SK-N-SH (cell line): ENCODE data around the gene GPX7.

ENCODE experiments used
- CTCF ChIP-seq: fragments of 200-600 bp; sonication (generic); IDR thresholded peaks from 2 replicates; pipeline ENCODE4 v1.6.1; 2017; ENCODE audit warnings: antibody characterized with exemption, mild to moderate bottlenecking, moderate library complexity
- ELF1 ChIP-seq: IDR thresholded peaks from 2 replicates; pipeline ENCODE4 v1.4.0; 2012
- EP300 ChIP-seq, 2 experiments: IDR thresholded peaks; 2 replicates each; pipeline versions ENCODE4 v1.4.0 to v1.6.1; 2012; ENCODE audit warnings: borderline replicate concordance in 1 of 2, low read depth in 1 of 2, low read length in 1 of 2
- MAX ChIP-seq: IDR thresholded peaks from 2 replicates; pipeline ENCODE4 v1.4.0; 2012; ENCODE audit warnings: low read depth
- RAD21 ChIP-seq: IDR thresholded peaks from 2 replicates; pipeline ENCODE4 v1.6.1; 2012; ENCODE audit warnings: mild to moderate bottlenecking, low read length
- RCOR1 ChIP-seq: fragments of 150-350 bp; IDR thresholded peaks from 2 replicates; pipeline ENCODE4 v1.6.1; 2017; ENCODE audit warnings: antibody characterized with exemption, low read length
- REST ChIP-seq: IDR thresholded peaks from 2 replicates; pipeline ENCODE4 v1.6.1; 2012; ENCODE audit warnings: mild to moderate bottlenecking, low read depth, low read length, moderate library complexity
- RXRA ChIP-seq: IDR thresholded peaks from 2 replicates; pipeline ENCODE4 v1.4.0; 2012; ENCODE audit warnings: low read depth, mild to moderate bottlenecking, borderline replicate concordance
- SIN3A ChIP-seq: IDR thresholded peaks from 2 replicates; pipeline ENCODE4 v1.6.1; 2012; ENCODE audit warnings: low read depth, mild to moderate bottlenecking, low read length, moderate library complexity, borderline replicate concordance
- SMC3 ChIP-seq: IDR thresholded peaks from 2 replicates; pipeline ENCODE4 v1.6.1; 2012; ENCODE audit warnings: low read depth, low read length, improper control_type of control experiment
- TEAD4 ChIP-seq: IDR thresholded peaks from 2 replicates; pipeline ENCODE4 v1.4.0; 2012; ENCODE audit warnings: mild to moderate bottlenecking, borderline replicate concordance; ENCODE audit not compliant: insufficient read depth
- YY1 ChIP-seq: IDR thresholded peaks from 2 replicates; pipeline ENCODE4 v1.4.0; 2012; ENCODE audit warnings: low read depth, mild to moderate bottlenecking

GRCh38 chr1:52579415-52579814, 22.8 kb upstream of the GPX7 start:
- TF ChIP-seq RAD21, result no peak
- no peak for TF ChIP-seq CTCF
- TF ChIP-seq RCOR1, result no peak
- no peak for TF ChIP-seq ELF1
- no peak for TF ChIP-seq SMC3
- TF ChIP-seq SIN3A, result no peak
- TF ChIP-seq MAX, result no peak
- no peak for TF ChIP-seq RXRA
- no peak for TF ChIP-seq EP300 (IDR thresholded peaks at IDR 0.05; ENCODE audit: borderline replicate concordance in 1 of 2, low read depth in 1 of 2, low read length in 1 of 2)
- no peak for TF ChIP-seq YY1
- no peak for TF ChIP-seq TEAD4
- TF ChIP-seq REST, result no peak
